Measurements from ENCODE around the gene KIAA1614.

- no peak for TF ChIP-seq CTCF (conservative IDR thresholded peaks at IDR 0.05; ENCODE audit: low read length)
- TF ChIP-seq EZH2phosphoT487 (IDR thresholded peaks at IDR 0.05; ENCODE audit: borderline replicate concordance, low read depth, low read length): no peak
These were observed 6.5 kb downstream of the KIAA1614 start for GRCh38 chr1:180919183-180919700.
